NT2/D1 (cell line): ENCODE measurements around the gene HMCES.

Experiments used
- SUZ12 ChIP-seq: IDR thresholded peaks from 2 replicates; pipeline ENCODE4 v1.6.1; 2011; ENCODE audit not compliant: insufficient read length, insufficient read depth; ENCODE audit errors: extremely low read depth
- YY1 ChIP-seq: IDR thresholded peaks from 2 replicates; pipeline ENCODE4 v1.6.1; 2011; ENCODE audit not compliant: insufficient read length, insufficient read depth

GRCh38 chr3:129336093-129336706, 57.5 kb downstream of the HMCES start:
- TF ChIP-seq SUZ12 (no peak), YY1 (no peak)
